Measurements from ENCODE around the gene ING3.

Gene ING3

GRCh38 chr7:120933475-120933874 lies 17.1 kb upstream of the ING3 start:
- no peak overlapping the region for H3K4me3 ChIP-seq (ENCODE audit: low read depth in 1 of 2, low read length in 2 of 2)
- no peak overlapping the region for H3K9ac ChIP-seq (ENCODE audit: low read depth, low read length)
- H4K20me1 ChIP-seq (ENCODE audit: insufficient read depth, low read length) = no peaks in the 10 kb centered on the region
- no peak overlapping the region for H3K4me2 ChIP-seq (ENCODE audit: insufficient read depth, low read length)
- no peak overlapping the region for H2AFZ ChIP-seq (ENCODE audit: low read depth, low read length)
- no peaks in the 10 kb centered on the region for H3K36me3 ChIP-seq (ENCODE audit: insufficient read depth, low read length)
- H3K27ac ChIP-seq (ENCODE audit: low read length) = no peak overlapping the region
- H3K79me2 ChIP-seq (ENCODE audit: insufficient read depth, low read length) = no peaks in the 10 kb centered on the region
- TF ChIP-seq CTCF (IDR thresholded peaks at IDR 0.05; ENCODE audit: borderline replicate concordance, extremely low read depth, low read length, poor library complexity, severe bottlenecking) (no peak), EZH2 (IDR thresholded peaks at IDR 0.05; ENCODE audit: borderline replicate concordance, low read depth, low read length, severe bottlenecking) (no peak)
- H3K4me1 ChIP-seq (ENCODE audit: insufficient read depth, low read length) = no peaks in the 10 kb centered on the region
- no peaks in the 10 kb centered on the region for H3K27me3 ChIP-seq (ENCODE audit: insufficient read depth, low read length, poor library complexity)
- no peak for DNase-seq
- H3K9me3 ChIP-seq (ENCODE audit: insufficient read depth, low read length, severe bottlenecking) = no peaks in the 10 kb centered on the region
- ATAC-seq (ENCODE audit: insufficient read depth, low read depth) = no peak

- Histone ChIP-seq H3K4me3 (ENCODE audit: low read depth in 1 of 2, low read length in 2 of 2) (no peak overlapping the region), H3K36me3 (ENCODE audit: insufficient read depth, low read length) (no peaks in the 10 kb centered on the region), H3K27me3 (ENCODE audit: insufficient read depth, low read length, poor library complexity) (no peaks in the 10 kb centered on the region), H3K4me1 (ENCODE audit: insufficient read depth, low read length) (no peaks in the 10 kb centered on the region), H4K20me1 (ENCODE audit: insufficient read depth, low read length) (no peaks in the 10 kb centered on the region), H3K79me2 (ENCODE audit: insufficient read depth, low read length) (no peaks in the 10 kb centered on the region), H2AFZ (ENCODE audit: low read depth, low read length) (no peak overlapping the region), H3K9me3 (ENCODE audit: insufficient read depth, low read length, severe bottlenecking) (no peaks in the 10 kb centered on the region), H3K4me2 (ENCODE audit: insufficient read depth, low read length) (no peak overlapping the region), H3K9ac (ENCODE audit: low read depth, low read length) (no peak overlapping the region), H3K27ac (ENCODE audit: low read length) (no peak overlapping the region)
- no peak for ATAC-seq (ENCODE audit: insufficient read depth, low read depth)
- TF ChIP-seq CTCF (IDR thresholded peaks at IDR 0.05; ENCODE audit: borderline replicate concordance, extremely low read depth, low read length, poor library complexity, severe bottlenecking) (no peak), EZH2 (IDR thresholded peaks at IDR 0.05; ENCODE audit: borderline replicate concordance, low read depth, low read length, severe bottlenecking) (no peak)
- DNase-seq = no peak
These were observed 11.2 kb upstream of the ING3 start for GRCh38 chr7:120939345-120939744.

- Histone ChIP-seq H3K4me1 (ENCODE audit: insufficient read depth, low read length) (no peaks in the 10 kb centered on the region), H4K20me1 (ENCODE audit: insufficient read depth, low read length) (no peaks in the 10 kb centered on the region), H2AFZ (ENCODE audit: low read depth, low read length) (no peak overlapping the region), H3K9ac (ENCODE audit: low read depth, low read length) (no peak overlapping the region), H3K9me3 (ENCODE audit: insufficient read depth, low read length, severe bottlenecking) (no peaks in the 10 kb centered on the region), H3K79me2 (ENCODE audit: insufficient read depth, low read length) (no peaks in the 10 kb centered on the region), H3K4me3 (ENCODE audit: low read depth in 1 of 2, low read length in 2 of 2) (no peak overlapping the region), H3K4me2 (ENCODE audit: insufficient read depth, low read length) (no peak overlapping the region), H3K27ac (ENCODE audit: low read length) (no peak overlapping the region), H3K36me3 (ENCODE audit: insufficient read depth, low read length) (no peaks in the 10 kb centered on the region), H3K27me3 (ENCODE audit: insufficient read depth, low read length, poor library complexity) (no peaks in the 10 kb centered on the region)
- DNase-seq (no peak), ATAC-seq (ENCODE audit: insufficient read depth, low read depth) (no peak)
- peak; percentile 38 for TF ChIP-seq CTCF (IDR thresholded peaks at IDR 0.05; ENCODE audit: borderline replicate concordance, extremely low read depth, low read length, poor library complexity, severe bottlenecking)
- no peak for TF ChIP-seq EZH2 (IDR thresholded peaks at IDR 0.05; ENCODE audit: borderline replicate concordance, low read depth, low read length, severe bottlenecking)
These were observed 9.5 kb upstream of the ING3 start for GRCh38 chr7:120941064-120941463.

GRCh38 chr7:120941856-120942255 lies 8.7 kb upstream of the ING3 start:
- no peak overlapping the region for H2AFZ ChIP-seq (ENCODE audit: low read depth, low read length)

More at GRCh38 chr7:120941856-120942255, 8.7 kb upstream of the ING3 start:
- no peak for TF ChIP-seq EZH2 (IDR thresholded peaks at IDR 0.05; ENCODE audit: borderline replicate concordance, low read depth, low read length, severe bottlenecking)
- TF ChIP-seq CTCF (IDR thresholded peaks at IDR 0.05; ENCODE audit: borderline replicate concordance, extremely low read depth, low read length, poor library complexity, severe bottlenecking) = no peak
- H3K4me3 ChIP-seq (ENCODE audit: low read depth in 1 of 2, low read length in 2 of 2) = no peak overlapping the region
- H3K4me2 ChIP-seq (ENCODE audit: insufficient read depth, low read length) = no peak overlapping the region
- no peak overlapping the region for H3K9ac ChIP-seq (ENCODE audit: low read depth, low read length)
- no peaks in the 10 kb centered on the region for H3K36me3 ChIP-seq (ENCODE audit: insufficient read depth, low read length)
- H3K4me1 ChIP-seq (ENCODE audit: insufficient read depth, low read length) = no peaks in the 10 kb centered on the region
- H4K20me1 ChIP-seq (ENCODE audit: insufficient read depth, low read length) = no peaks in the 10 kb centered on the region
- DNase-seq = no peak
- H3K27me3 ChIP-seq (ENCODE audit: insufficient read depth, low read length, poor library complexity) = no peaks in the 10 kb centered on the region
- ATAC-seq (ENCODE audit: insufficient read depth, low read depth) = no peak
- no peaks in the 10 kb centered on the region for H3K79me2 ChIP-seq (ENCODE audit: insufficient read depth, low read length)
- no peak overlapping the region for H3K27ac ChIP-seq (ENCODE audit: low read length)
- H3K9me3 ChIP-seq (ENCODE audit: insufficient read depth, low read length, severe bottlenecking) = no peaks in the 10 kb centered on the region
